Pericardium fibroblast (primary cell): Measurements from ENCODE around the gene PRAMEF27. TPM values are rescaled to one million over a fixed set of nuclear protein-coding genes. Genes with fewer than 3 reads are reported as not detected.

Experiments
- total RNA-seq: library from RNA; depleted of rRNA; stranded (reverse); fragments of >200 nt; gene quantifications from 2 replicates; pipeline ENCODE4 v1.2.3, GENCODE V29; 2015

Gene PRAMEF27
- not detected in 2 replicates for total RNA-seq

DNA sequence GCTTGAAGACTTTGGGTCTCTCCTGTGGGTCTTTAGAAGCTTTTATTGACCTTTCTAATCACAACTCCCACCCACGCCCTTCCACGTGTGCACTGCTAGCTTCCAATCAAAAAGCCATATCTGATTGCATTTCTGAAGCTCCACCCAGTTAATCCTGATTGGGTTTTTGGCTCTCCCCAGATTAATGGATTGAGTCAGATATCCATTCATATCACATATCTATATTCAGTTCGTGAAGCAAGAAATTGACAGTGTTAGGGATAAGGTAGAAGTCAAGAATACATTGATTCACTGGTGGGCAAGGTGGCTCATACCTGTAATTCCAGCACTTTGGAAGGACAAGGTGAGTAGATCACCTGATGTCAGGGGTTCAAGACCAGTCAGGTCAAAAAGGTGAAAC lies at the start of gene PRAMEF27:
Gene PRAMEF27, minus strand, starts transcription at position 101 of the 400 bp plus-strand sequence. CDS start 2,916 bp downstream, outside the sequence.

DNA sequence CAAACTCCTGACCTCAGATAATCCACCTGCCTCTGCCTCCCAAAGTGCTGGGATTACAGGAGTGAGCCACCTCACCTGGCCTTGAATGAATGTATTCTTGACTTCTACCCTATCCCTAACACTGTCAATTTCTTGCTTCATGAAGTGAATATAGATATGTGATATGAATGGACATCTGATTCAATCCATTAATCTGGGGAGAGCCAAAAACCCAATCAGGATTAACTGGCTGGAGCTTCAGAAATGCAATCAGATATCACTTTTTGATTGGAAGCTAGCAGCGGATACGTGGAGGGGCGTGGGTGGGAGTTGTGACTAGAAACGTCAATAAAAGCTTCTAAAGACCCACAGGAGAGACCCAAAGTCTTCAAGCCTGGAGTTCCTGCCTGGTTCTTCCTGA lies 14.1 kb upstream of the PRAMEF27 start, which contains the start of gene PRAMEF25:
Gene PRAMEF25, plus strand, starts transcription at position 301 of the 400 bp plus-strand sequence. CDS start 2,920 bp downstream, outside the sequence.

Other genes starting within 250 kb of the PRAMEF27 start
- gene PRAMEF11, start 225.2 kb downstream of the PRAMEF27 start, total RNA-seq, result not detected in 2 replicates
- not detected in 2 replicates for gene HNRNPCL1, start 207.9 kb downstream of the PRAMEF27 start, total RNA-seq
- not detected in 2 replicates for gene PRAMEF2, start 199.5 kb downstream of the PRAMEF27 start, total RNA-seq
- not detected in 2 replicates for gene PRAMEF4, start 170.4 kb downstream of the PRAMEF27 start, total RNA-seq
- not detected in 2 replicates for gene PRAMEF10, start 158.3 kb downstream of the PRAMEF27 start, total RNA-seq
- gene PRAMEF7, start 140.0 kb downstream of the PRAMEF27 start, total RNA-seq, result not detected in 2 replicates
- not detected in 2 replicates for gene PRAMEF6, start 109.0 kb downstream of the PRAMEF27 start, total RNA-seq
- gene HNRNPCL3, start 4.2 kb upstream of the PRAMEF27 start, total RNA-seq, result not detected in 2 replicates
- not detected in 2 replicates for gene PRAMEF25, start 14.2 kb upstream of the PRAMEF27 start, total RNA-seq
- gene HNRNPCL2, start 60.3 kb upstream of the PRAMEF27 start, total RNA-seq, result not detected in 2 replicates
- not detected in 2 replicates for gene PRAMEF26, start 99.4 kb upstream of the PRAMEF27 start, total RNA-seq
- not detected in 2 replicates for gene HNRNPCL4, start 109.1 kb upstream of the PRAMEF27 start, total RNA-seq
- gene PRAMEF9, start 115.3 kb upstream of the PRAMEF27 start, total RNA-seq, result not detected in 2 replicates
- gene PRAMEF13, start 144.8 kb upstream of the PRAMEF27 start, total RNA-seq, result not detected in 2 replicates
- gene PRAMEF18, start 169.6 kb upstream of the PRAMEF27 start, total RNA-seq, result not detected in 2 replicates
- not detected in 2 replicates for gene PRAMEF5, start 197.6 kb upstream of the PRAMEF27 start, total RNA-seq
- gene PRAMEF8, start 228.6 kb upstream of the PRAMEF27 start, total RNA-seq, result not detected in 2 replicates
- not detected in 2 replicates for gene PRAMEF33, start 247.0 kb upstream of the PRAMEF27 start, total RNA-seq